Measurements from ENCODE around the gene GSC.
A peak's percentile ranks its signal among the peaks of the same experiment; 100 is the strongest.

Gene GSC

DNA sequence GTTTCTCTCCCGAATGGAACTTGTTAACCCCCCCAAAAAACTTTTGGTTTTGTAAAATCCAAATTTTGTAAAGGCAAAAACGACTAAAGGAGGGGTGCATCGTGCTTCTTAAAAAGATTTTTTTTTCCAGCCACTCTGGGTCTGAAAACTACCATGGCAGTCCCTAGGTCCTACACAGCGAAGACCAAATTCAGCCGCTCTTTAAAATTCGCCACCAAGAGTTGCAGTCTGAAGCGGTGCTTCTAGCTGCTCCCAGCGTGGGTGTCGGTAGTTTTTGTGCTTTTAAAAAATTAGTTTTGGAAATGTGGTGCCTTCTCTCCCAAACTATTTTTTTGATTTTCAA lies 873 bp upstream of the GSC start:
- DNase-seq, result no peak
- Histone ChIP-seq H3K27ac (no peak overlapping the region), H3K4me3 (ENCODE audit: low read depth, low read length) (no peak overlapping the region), H3K36me3 (replicated peaks) (no peaks in the 10 kb centered on the region), H3K27me3 (replicated peaks) (peaks cover 94% of the 10 kb centered on the region)
- TF ChIP-seq, protein P1, sequence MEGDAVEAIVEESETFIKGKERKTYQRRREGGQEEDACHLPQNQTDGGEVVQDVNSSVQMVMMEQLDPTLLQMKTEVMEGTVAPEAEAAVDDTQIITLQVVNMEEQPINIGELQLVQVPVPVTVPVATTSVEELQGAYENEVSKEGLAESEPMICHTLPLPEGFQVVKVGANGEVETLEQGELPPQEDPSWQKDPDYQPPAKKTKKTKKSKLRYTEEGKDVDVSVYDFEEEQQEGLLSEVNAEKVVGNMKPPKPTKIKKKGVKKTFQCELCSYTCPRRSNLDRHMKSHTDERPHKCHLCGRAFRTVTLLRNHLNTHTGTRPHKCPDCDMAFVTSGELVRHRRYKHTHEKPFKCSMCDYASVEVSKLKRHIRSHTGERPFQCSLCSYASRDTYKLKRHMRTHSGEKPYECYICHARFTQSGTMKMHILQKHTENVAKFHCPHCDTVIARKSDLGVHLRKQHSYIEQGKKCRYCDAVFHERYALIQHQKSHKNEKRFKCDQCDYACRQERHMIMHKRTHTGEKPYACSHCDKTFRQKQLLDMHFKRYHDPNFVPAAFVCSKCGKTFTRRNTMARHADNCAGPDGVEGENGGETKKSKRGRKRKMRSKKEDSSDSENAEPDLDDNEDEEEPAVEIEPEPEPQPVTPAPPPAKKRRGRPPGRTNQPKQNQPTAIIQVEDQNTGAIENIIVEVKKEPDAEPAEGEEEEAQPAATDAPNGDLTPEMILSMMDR (IDR thresholded peaks at IDR 0.05; ENCODE audit: low read depth, low read length, missing control alignments), result no peak
- in situ Hi-C loops (cut with HindIII; ENCODE audit: low pct_ligation_motif_present, low sequenced_read_pairs), result no loop called here

GRCh38 chr14:94770251-94770749 lies 387 bp upstream of the GSC start:
- no peak for DNase-seq
- TF ChIP-seq, protein P1 (IDR thresholded peaks at IDR 0.05; ENCODE audit: low read depth, low read length, missing control alignments), result no peak
- H3K27ac ChIP-seq, result no peak overlapping the region
- H3K4me3 ChIP-seq (ENCODE audit: low read depth, low read length), result peak overlapping the region; percentile 43
- peaks cover 95% of the 10 kb centered on the region for H3K27me3 ChIP-seq (replicated peaks)
- in situ Hi-C loops (cut with HindIII; ENCODE audit: low pct_ligation_motif_present, low sequenced_read_pairs), result no loop called here
- no peaks in the 10 kb centered on the region for H3K36me3 ChIP-seq (replicated peaks)

DNA sequence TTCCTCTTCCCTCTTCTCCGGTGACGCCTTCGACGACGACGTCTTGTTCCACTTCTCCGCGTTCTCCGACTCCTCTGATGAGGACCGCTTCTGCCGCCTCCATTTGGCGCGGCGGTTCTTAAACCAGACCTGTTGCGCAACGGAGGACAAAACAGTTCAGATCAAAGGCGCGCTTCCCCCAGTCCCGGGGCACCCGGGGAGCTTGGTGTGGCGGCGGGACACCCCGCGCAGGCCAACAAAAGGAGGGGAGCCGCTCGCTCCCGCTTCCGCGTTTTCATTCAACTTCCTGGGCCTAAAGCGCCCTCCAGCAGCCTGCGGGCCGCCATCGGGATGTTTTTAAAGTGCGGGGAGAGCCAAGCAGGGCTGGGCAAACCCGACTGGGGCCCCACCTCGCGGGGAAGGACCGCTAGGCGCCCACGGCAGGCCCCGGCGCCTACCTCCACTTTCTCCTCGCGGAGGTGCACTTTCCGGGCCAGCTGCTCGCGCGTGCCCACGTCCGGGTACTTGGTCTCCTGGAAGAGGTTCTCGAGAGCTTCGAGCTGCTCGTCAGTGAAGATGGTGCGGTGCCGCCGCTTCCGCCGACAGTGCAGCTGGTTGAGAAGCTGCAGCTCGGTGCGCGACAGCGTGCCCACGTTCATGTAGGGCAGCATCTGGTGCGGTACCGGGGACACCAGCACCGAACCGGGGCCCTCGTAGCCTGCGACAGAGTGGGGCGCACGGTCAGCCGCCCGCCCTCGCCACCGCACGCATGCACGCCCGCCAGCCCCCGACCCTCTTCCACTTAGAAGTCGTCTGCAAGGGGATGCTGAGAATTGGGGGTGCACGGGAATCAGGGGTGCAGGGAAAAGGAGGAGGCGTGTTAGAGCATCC lies 1.2 kb downstream of the GSC start:
- H3K36me3 ChIP-seq (replicated peaks), result no peaks in the 10 kb centered on the region
- TF ChIP-seq, protein P1 (IDR thresholded peaks at IDR 0.05; ENCODE audit: low read depth, low read length, missing control alignments), result no peak
- no peak for DNase-seq
- in situ Hi-C loops (cut with HindIII; ENCODE audit: low pct_ligation_motif_present, low sequenced_read_pairs), result no loop called here
- H3K4me3 ChIP-seq (ENCODE audit: low read depth, low read length), result peak overlapping the region; percentile 12
- peaks cover 89% of the 10 kb centered on the region for H3K27me3 ChIP-seq (replicated peaks)
- H3K27ac ChIP-seq, result no peak overlapping the region

DNA sequence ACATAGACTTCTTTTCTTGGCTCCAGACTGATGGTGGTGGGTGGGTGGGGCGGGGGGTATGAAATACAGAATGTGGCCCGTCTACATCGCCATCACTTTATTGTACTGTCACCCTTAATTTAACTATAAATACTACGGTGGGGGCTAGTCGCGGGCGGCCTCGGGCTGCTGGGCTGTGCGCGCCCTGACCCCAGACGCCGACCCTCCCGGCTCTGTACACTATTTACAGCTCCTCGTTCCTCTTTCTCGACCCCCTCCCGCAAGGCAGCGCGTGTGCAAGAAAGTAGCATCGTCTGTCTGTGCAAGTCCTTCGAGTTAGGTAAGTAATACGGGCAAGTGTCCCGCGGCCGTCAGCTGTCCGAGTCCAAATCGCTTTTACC lies 1.8 kb downstream of the GSC start:
- Histone ChIP-seq H3K4me3 (ENCODE audit: low read depth, low read length) (no peak overlapping the region), H3K27ac (no peak overlapping the region), H3K36me3 (replicated peaks) (no peaks in the 10 kb centered on the region), H3K27me3 (replicated peaks) (peaks cover 87% of the 10 kb centered on the region)
- in situ Hi-C loops (cut with HindIII; ENCODE audit: low pct_ligation_motif_present, low sequenced_read_pairs), result no loop called here
- TF ChIP-seq, protein P1 (IDR thresholded peaks at IDR 0.05; ENCODE audit: low read depth, low read length, missing control alignments), result no peak
- no peak for DNase-seq

- no peak for DNase-seq
- Histone ChIP-seq H3K4me3 (ENCODE audit: low read depth, low read length) (no peak overlapping the region), H3K36me3 (replicated peaks) (no peaks in the 10 kb centered on the region), H3K27me3 (replicated peaks) (peaks cover 85% of the 10 kb centered on the region), H3K27ac (no peak overlapping the region)
- TF ChIP-seq, protein P1 (IDR thresholded peaks at IDR 0.05; ENCODE audit: low read depth, low read length, missing control alignments), result no peak
- in situ Hi-C loops (cut with HindIII; ENCODE audit: low pct_ligation_motif_present, low sequenced_read_pairs), result no loop called here
Measured at GRCh38 chr14:94767321-94767878, 2.5 kb downstream of the GSC start.

All from brain microvascular endothelial cell (primary cell).